Mesothelial cell of epicardium (in vitro differentiated cells): ENCODE measurements around the gene DEPDC5. TPM values are rescaled to one million over a fixed set of nuclear protein-coding genes. Genes with fewer than 3 reads are reported as not detected.

Source experiments
- DNase-seq, 2 experiments: peaks; one replicate each; pipeline ENCODE4 v3.0.0; 2021; ENCODE audit warnings: low spot score in 2 of 2; ENCODE audit not compliant: unreplicated experiment in 2 of 2
- H3K27ac Mint-ChIP-seq: 2 replicates; pipeline ENCODE4 v1.8.0; 2021; ENCODE audit warnings: mixed read lengths
- H3K27me3 Mint-ChIP-seq: 2 replicates; pipeline ENCODE4 v1.8.0; 2021; ENCODE audit warnings: low read depth, mixed read lengths
- H3K36me3 Mint-ChIP-seq: 2 replicates; pipeline ENCODE4 v1.8.0; 2021; ENCODE audit warnings: mixed read lengths
- H3K4me1 Mint-ChIP-seq: 2 replicates; pipeline ENCODE4 v1.8.0; 2021; ENCODE audit warnings: mixed read lengths
- H3K4me3 Mint-ChIP-seq: 2 replicates; pipeline ENCODE4 v1.8.0; 2021; ENCODE audit warnings: mild to moderate bottlenecking, moderate library complexity, mixed read lengths
- H3K9me3 Mint-ChIP-seq: 2 replicates; pipeline ENCODE4 v1.8.0; 2021; ENCODE audit warnings: mixed read lengths
- total RNA-seq: library from RNA; stranded (reverse); gene quantifications from 3 replicates; pipeline ENCODE4 v1.2.1, GENCODE V29; 2021
- TF ChIP-seq, protein P1 (sequence below): fragments of 200-600 bp; sonication (generic); IDR thresholded peaks from one replicate; pipeline ENCODE4 v1.5.0; 2021; ENCODE audit warnings: antibody characterized with exemption; ENCODE audit not compliant: unreplicated experiment

Gene DEPDC5
- total RNA-seq, 1 donor from 2014 or later, result 38.3 TPM

- H3K4me1 Mint-ChIP-seq, result peaks cover 5% of the 10 kb centered on the region
- H3K9me3 Mint-ChIP-seq, result no peaks in the 10 kb centered on the region
- no peak overlapping the region for H3K4me3 Mint-ChIP-seq
- no peaks in the 10 kb centered on the region for H3K27me3 Mint-ChIP-seq
- DNase-seq, result no peak
- H3K36me3 Mint-ChIP-seq, result peaks cover 10% of the 10 kb centered on the region
- H3K27ac Mint-ChIP-seq, result no peak overlapping the region
- TF ChIP-seq, protein P1, sequence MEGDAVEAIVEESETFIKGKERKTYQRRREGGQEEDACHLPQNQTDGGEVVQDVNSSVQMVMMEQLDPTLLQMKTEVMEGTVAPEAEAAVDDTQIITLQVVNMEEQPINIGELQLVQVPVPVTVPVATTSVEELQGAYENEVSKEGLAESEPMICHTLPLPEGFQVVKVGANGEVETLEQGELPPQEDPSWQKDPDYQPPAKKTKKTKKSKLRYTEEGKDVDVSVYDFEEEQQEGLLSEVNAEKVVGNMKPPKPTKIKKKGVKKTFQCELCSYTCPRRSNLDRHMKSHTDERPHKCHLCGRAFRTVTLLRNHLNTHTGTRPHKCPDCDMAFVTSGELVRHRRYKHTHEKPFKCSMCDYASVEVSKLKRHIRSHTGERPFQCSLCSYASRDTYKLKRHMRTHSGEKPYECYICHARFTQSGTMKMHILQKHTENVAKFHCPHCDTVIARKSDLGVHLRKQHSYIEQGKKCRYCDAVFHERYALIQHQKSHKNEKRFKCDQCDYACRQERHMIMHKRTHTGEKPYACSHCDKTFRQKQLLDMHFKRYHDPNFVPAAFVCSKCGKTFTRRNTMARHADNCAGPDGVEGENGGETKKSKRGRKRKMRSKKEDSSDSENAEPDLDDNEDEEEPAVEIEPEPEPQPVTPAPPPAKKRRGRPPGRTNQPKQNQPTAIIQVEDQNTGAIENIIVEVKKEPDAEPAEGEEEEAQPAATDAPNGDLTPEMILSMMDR, result no peak
These were observed 107.5 kb downstream of the DEPDC5 start for GRCh38 chr22:31861226-31861840.

- H3K27ac Mint-ChIP-seq, result no peak overlapping the region
- H3K36me3 Mint-ChIP-seq, result peaks cover 10% of the 10 kb centered on the region
These were observed 113.1 kb downstream of the DEPDC5 start for GRCh38 chr22:31866918-31867317.

GRCh38 chr22:31867386-31868153 is 113.8 kb downstream of the DEPDC5 start:
- no peak for DNase-seq
- no peaks in the 10 kb centered on the region for H3K27me3 Mint-ChIP-seq
- H3K4me1 Mint-ChIP-seq, result no peaks in the 10 kb centered on the region
- H3K4me3 Mint-ChIP-seq, result no peak overlapping the region
- H3K27ac Mint-ChIP-seq, result no peak overlapping the region
- no peaks in the 10 kb centered on the region for H3K9me3 Mint-ChIP-seq
- H3K36me3 Mint-ChIP-seq, result peaks cover 11% of the 10 kb centered on the region
- TF ChIP-seq, protein P1, result no peak

More at GRCh38 chr22:31866918-31867317, 113.1 kb downstream of the DEPDC5 start:
- TF ChIP-seq, protein P1, result no peak
- DNase-seq, result no peak
- Mint-ChIP-seq H3K4me1 (no peaks in the 10 kb centered on the region), H3K9me3 (no peaks in the 10 kb centered on the region), H3K4me3 (no peak overlapping the region), H3K27me3 (no peaks in the 10 kb centered on the region)

- Mint-ChIP-seq H3K27ac (no peak overlapping the region), H3K4me1 (no peaks in the 10 kb centered on the region), H3K4me3 (no peak overlapping the region), H3K9me3 (no peaks in the 10 kb centered on the region), H3K36me3 (peaks cover 23% of the 10 kb centered on the region), H3K27me3 (no peaks in the 10 kb centered on the region)
- TF ChIP-seq, protein P1, result no peak
- no peak for DNase-seq
These were observed 115.9 kb downstream of the DEPDC5 start for GRCh38 chr22:31869739-31870138.

- Mint-ChIP-seq H3K27me3 (no peaks in the 10 kb centered on the region), H3K36me3 (peaks cover 22% of the 10 kb centered on the region), H3K9me3 (no peaks in the 10 kb centered on the region), H3K27ac (no peak overlapping the region), H3K4me1 (no peaks in the 10 kb centered on the region), H3K4me3 (no peak overlapping the region)
- no peak for DNase-seq
- TF ChIP-seq, protein P1, result no peak
These were observed 117.1 kb downstream of the DEPDC5 start for GRCh38 chr22:31870890-31871289.
